HG02973 (cell line): ENCODE data around the gene DDX10.

Source experiments
- ATAC-seq: cut with Tn5 transposase; IDR thresholded peaks from one replicate; pipeline ENCODE4 v1.9.1; 2021; ENCODE audit warnings: moderate library complexity; ENCODE audit not compliant: unreplicated experiment

The DDX10 gene

DNA sequence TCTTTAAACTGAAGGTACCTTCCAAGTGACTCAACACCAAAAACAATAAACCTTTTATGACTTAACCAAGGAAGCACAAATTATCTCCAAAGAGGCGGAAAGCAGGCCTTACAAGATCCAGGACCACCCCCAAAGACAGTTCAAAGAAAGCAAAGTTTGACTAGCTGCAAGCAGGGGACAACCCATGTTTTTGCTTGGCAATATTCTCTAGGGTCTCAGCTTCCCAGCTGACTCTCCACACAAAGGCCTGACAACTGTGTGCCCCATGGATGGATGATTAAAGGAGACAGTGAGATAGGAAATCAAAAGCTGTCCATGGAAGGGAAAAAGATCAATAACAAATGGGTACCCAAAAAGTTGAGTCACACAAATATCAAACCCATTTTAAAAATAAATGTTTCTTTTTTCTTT is 232.2 kb downstream of the DDX10 start:
- ATAC-seq, result no peak

- no peak for ATAC-seq
Observed at GRCh38 chr11:108897916-108898315, 233.0 kb downstream of the DDX10 start.

DNA sequence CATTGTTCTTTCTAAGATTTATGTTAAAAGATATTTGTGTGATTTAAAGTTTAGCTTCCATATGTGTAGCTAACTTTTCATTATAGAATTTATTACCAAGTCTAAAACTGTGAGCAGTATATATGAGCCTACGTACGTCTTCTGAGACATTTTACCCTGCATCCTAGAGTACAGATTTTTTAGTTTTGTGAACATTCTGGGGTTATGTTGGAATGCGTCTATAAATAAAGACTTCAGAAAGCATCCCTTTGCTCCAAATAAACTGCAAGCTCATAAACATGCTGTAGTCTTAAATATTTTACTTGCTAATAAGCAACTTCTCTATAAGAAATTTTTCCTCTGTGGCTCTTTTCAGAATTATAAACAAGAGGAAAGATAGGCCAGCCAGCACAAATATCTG is 236.5 kb downstream of the DDX10 start:
- ATAC-seq, result no peak

DNA sequence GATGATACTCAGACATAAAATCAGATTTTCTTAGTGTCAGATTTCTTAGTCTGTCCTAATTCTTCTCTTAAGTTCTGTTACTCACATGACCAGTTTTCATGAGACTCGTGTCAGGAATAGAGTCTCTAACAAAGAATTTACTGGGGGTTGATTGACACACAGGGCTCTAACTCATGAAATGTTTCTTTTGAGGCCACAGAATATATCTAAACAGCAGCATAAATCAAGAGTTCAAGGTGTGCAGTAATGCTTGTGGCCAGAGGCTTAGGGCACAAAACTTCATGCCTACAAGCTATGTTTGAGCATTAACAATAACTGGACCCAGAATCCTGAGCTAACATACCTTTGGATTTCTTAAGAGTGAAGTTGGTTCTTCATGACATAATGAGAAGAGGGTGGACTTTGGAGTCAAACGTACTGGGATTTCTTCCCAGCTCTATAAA is 237.2 kb downstream of the DDX10 start:
- ATAC-seq, result no peak

GRCh38 chr11:108904480-108904879 is 239.6 kb downstream of the DDX10 start:
- no peak for ATAC-seq

DNA sequence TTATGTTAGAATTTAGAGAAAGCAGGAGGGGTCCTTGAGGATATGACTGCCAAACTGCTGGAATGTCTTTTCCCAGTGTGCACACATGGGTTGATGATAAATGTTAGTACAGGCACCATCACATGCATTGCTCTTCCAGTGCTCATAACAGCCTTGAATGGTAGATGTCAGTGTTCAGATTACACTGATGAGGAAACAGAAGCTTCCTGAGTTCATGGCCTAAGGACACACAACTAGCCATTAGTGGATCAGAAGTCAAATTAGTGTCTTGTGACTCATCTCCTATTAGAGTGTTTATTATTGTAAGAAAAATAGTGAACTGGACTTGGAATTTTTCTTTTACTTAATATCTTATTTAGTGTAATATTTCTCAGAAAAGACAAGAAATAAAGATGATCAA is 241.5 kb downstream of the DDX10 start:
- no peak for ATAC-seq

DNA sequence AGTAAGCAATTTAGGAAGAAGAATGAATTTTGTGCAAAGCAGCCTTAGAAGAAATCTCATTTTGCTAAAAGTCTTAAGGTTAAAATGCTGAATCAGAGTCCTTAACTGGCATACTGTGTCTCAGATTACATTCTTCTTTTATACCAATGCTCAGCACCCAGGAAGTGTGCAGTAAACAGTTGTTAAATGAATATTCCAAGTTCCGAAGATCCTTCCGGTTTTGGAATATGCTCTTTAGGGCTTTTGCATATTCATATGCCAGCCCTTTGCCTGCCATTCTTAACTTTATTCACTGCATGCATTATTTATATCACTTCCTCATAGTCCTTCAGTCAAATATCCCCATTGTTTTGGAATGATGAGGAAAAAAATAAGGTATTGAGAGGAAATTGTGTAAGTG is 242.0 kb downstream of the DDX10 start:
- no peak for ATAC-seq

GRCh38 chr11:108909041-108909440 is 244.2 kb downstream of the DDX10 start:
- no peak for ATAC-seq

- no peak for ATAC-seq
Observed at GRCh38 chr11:108909921-108910320, 245.1 kb downstream of the DDX10 start.

DNA sequence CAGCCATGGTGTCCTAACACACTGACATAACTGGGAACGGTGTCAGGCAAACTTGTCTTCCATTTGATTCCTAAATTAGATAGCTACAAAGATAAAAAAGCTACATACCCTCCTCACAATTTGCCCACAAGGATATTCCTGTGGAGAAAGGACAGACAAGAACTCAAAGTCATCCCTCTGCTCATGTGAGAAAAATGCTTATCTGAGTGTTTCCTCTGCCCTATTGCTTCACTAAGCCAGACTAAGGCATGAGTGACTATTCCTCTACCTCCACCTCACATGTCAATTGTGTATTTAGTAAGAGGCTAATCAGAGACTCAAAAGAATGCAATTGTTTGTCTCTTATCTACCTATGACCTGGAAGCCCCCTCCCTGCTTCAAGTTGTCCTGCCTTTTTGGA is 247.7 kb downstream of the DDX10 start:
- ATAC-seq, result no peak

DNA sequence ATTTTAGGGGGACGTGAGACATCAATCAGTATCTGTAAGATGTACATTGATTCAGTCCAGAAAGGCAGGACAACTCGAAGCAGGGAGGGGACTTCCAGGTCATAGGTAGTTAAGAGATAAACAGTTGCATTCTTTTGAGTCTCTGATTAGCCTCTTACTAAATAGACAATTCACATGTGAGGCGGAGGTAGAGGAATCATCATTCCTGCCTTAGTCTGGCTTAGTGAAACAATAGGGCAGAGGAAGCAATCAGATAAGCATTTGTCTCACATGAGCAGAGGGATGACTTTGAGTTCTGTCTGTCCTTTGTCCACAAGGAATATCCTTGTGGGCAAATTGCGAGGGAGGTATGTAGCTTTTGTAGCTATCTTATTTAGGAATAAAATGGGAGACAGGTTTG is 248.3 kb downstream of the DDX10 start:
- ATAC-seq, result no peak

DNA sequence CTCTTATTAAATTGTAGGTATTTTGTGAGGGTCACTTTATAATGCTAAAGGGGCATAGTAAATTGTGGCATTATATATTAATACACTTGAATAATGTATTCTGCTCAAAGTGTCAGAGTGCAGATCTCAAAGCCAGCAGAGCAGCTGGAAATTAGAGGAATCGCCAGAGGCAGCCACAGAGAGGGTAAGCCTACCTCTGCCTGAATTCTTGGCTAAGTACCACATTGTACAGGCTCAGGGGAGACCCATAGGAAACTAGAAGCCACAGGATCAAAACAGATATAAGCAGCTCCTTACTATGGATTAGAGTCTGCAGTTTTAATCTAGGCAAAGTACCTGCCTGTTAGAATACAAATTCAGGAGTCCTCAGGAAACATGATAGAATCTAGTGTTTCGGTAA is 249.3 kb downstream of the DDX10 start:
- no peak for ATAC-seq

DNA sequence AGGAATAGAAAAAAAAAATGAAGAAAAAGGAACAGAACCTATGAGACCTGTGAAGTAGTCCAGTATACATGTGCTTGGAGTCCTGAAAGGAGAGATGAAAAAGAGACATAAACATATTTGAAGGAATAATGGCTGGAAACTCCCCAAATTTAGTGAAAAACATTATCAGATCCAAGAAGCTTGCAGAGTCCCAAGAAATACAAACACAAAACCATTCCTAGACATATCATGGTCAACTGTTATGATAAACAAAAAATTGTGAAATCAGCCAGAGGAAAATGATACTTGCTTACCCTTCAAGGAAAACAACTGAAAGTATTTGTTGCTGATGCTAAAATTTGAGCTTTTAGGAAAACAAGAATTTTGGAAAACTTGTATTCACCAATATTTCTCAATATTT is 250.1 kb downstream of the DDX10 start:
- ATAC-seq, result no peak

DNA sequence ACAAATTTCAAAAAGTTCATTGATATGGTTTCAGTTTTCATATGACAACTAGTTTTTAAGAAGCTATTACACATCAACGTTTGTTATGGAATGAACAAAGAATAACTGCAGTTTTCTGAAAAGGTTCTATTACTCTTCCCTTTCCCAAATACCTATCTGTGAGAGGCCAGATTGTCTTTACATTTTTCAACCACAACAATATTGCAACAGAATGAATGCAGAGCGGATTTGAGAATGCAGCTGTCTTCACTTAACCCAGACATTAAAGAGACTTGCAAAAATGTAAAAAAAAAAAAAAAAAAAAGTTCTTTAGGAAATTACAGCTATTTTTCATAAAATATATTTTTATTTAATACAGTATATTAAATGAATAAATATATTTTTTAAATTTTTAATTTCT is 250.8 kb downstream of the DDX10 start:
- no peak for ATAC-seq

GRCh38 chr11:108916290-108916689 is 251.4 kb downstream of the DDX10 start:
- no peak for ATAC-seq

- no peak for ATAC-seq
Observed at GRCh38 chr11:108916935-108917334, 252.1 kb downstream of the DDX10 start.

- ATAC-seq, result no peak
Observed at GRCh38 chr11:108921211-108921610, 256.3 kb downstream of the DDX10 start.

DNA sequence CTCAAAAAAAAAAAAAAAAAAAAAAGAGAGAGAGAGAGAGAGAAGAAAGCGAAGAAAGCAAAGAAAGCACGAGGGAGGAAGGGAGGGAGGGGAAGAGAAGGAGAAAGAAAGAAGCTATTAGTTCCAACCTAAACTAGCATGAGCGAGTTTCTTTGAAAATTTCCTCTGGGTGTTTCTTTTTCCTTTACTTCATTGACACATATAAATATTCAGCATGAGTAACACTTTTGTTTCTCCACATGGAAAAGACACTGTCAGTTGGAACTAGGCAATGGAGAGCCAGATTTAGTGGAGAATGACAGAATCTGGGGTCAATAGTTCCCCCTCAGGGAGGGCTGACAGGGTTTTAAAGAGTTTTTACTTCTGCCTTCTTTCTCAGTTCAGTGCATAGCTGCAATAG is 257.4 kb downstream of the DDX10 start:
- ATAC-seq, result no peak

DNA sequence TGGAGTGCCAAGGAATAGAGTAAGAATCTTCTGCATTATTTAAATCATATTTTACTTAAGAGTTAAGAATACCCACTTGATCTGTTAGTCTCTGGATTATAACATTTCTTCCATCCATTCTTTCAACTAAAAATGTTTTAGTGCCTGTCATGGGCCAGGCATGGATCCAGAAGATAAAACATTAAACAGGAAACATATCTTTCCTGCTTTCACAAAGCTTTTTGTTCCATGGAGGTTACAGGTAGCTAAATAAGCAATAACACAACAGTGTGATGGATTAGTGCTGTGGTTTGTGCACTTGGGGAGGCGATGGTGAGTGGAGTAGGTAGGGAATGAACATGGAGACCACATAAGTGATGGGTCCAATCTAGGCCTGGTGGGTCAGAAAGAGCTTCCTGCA is 258.5 kb downstream of the DDX10 start:
- no peak for ATAC-seq

DNA sequence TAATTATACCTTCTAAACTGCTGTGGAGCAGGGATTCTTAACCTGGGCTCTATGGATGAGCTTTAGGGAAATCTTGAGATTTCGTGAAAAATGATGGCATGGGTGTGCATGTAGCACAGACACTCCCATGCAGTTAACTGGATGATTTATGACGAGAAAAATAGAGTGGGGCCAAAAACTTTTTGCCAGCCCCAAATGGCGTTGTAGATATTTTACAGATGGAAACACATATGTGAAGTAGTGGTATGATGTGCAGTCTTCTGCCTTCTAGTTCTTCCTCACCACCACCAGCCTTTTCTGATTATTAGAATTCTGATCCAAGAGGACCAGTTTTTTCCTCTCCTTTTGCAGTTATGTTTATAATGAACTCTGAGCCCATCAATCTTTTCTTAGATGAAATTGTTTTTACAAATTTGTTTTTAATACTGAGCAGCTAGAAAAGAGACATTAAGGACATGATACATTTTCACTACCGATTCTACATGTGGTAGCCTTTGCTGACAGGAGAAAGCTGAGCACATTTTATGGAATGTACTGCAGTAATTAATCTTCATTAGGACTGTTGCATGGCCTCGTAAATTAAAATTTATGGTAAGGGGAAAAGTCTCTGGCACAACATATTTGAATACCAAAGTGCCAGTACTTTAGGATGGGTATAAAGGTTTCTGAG is 261.4 kb downstream of the DDX10 start:
- ATAC-seq, result no peak

DNA sequence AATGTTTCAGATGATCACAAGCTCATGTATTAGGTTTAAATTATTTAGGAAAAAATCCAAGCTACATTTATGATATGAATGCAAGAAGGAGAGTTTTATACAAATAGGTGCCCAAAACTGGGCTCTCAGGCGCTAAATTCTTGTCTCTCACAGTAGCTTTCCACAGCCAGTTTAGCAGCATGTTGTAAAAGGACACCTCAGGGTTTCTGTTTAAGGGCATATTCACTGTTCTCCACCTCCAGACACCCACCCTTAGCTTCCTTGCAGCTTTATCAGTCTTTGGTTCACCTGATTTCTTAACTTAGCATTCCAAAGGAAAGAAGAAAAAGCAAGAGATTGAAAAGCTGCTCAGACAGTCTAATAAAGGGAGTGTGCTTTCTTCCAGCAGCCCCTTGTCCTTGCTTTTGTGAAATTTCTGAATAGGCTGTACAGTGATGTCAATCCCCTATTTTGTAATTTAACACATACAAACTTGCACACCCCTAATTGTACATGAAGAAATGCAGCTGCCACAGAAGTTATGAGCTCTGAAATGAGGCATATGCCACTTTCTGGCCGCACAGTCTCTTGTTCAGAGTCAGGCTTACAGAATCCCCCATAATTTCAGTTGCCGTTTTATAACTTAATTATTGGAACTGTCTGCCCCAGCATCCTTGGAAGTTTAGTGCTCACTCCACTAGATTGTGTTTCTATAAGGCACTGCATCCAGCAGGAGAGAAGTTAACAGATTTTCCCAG is 262.1 kb downstream of the DDX10 start:
- no peak for ATAC-seq

- ATAC-seq, result no peak
Observed at GRCh38 chr11:108927791-108928545, 263.1 kb downstream of the DDX10 start.
